WTC11 (cell line): ENCODE measurements around the gene ARRDC3. TPM values are rescaled to one million over a fixed set of nuclear protein-coding genes. Genes with fewer than 3 reads are reported as not detected.

Experiments used
- AFF4 ChIP-seq: sonication (generic); formaldehyde crosslinking; IDR thresholded peaks from 2 replicates; pipeline ENCODE4 v1.8.1; 2023; ENCODE audit warnings: mild to moderate bottlenecking, missing genetic modification reagents, borderline replicate concordance
- ARID4B ChIP-seq: sonication (generic); formaldehyde crosslinking; IDR thresholded peaks from 2 replicates; pipeline ENCODE4 v1.8.0; 2023; ENCODE audit warnings: missing genetic modification reagents, mild to moderate bottlenecking, borderline replicate concordance
- ATF3 ChIP-seq: sonication (generic); formaldehyde crosslinking; conservative IDR thresholded peaks from 2 replicates; pipeline ENCODE4 v1.8.1; 2022; ENCODE audit warnings: mild to moderate bottlenecking, missing genetic modification reagents
- ATF6 ChIP-seq: sonication (generic); formaldehyde crosslinking; IDR thresholded peaks from 2 replicates; pipeline ENCODE4 v1.8.1; 2023; ENCODE audit warnings: mild to moderate bottlenecking, missing genetic modification reagents
- E2F1 ChIP-seq: sonication (generic); formaldehyde crosslinking; IDR thresholded peaks from 2 replicates; pipeline ENCODE4 v1.8.0; 2022; ENCODE audit warnings: mild to moderate bottlenecking, missing genetic modification reagents
- MYBL2 ChIP-seq: sonication (generic); formaldehyde crosslinking; IDR thresholded peaks from 2 replicates; pipeline ENCODE4 v1.8.1; 2023; ENCODE audit warnings: mild to moderate bottlenecking, moderate library complexity, missing genetic modification reagents
- PRDM15 ChIP-seq: sonication (generic); formaldehyde crosslinking; IDR thresholded peaks from 2 replicates; pipeline ENCODE4 v1.8.0; 2022; ENCODE audit warnings: missing genetic modification reagents
- SOX15 ChIP-seq: fragments of 250-450 bp; sonication (Bioruptor Pico); IDR thresholded peaks from 2 replicates; pipeline ENCODE4 v1.9.0; 2021; ENCODE audit warnings: mild to moderate bottlenecking
- USF2 ChIP-seq: sonication (generic); formaldehyde crosslinking; IDR thresholded peaks from 2 replicates; pipeline ENCODE4 v1.8.1; 2023; ENCODE audit warnings: mild to moderate bottlenecking, missing genetic modification reagents, moderate library complexity
- ZBTB21 ChIP-seq: sonication (generic); formaldehyde crosslinking; IDR thresholded peaks from 2 replicates; pipeline ENCODE4 v1.8.1; 2023; ENCODE audit warnings: mild to moderate bottlenecking, missing genetic modification reagents, borderline replicate concordance
- ZNF121 ChIP-seq: sonication (generic); formaldehyde crosslinking; IDR thresholded peaks from 2 replicates; pipeline ENCODE4 v1.8.0; 2023; ENCODE audit warnings: missing genetic modification reagents
- ZNF138 ChIP-seq: sonication (generic); formaldehyde crosslinking; conservative IDR thresholded peaks from 2 replicates; pipeline ENCODE4 v1.8.1; 2022; ENCODE audit warnings: mild to moderate bottlenecking, moderate library complexity, missing genetic modification reagents
- ZNF219 ChIP-seq: sonication (generic); formaldehyde crosslinking; IDR thresholded peaks from 2 replicates; pipeline ENCODE4 v1.8.0; 2023; ENCODE audit warnings: missing genetic modification reagents, mild to moderate bottlenecking, borderline replicate concordance
- ZNF281 ChIP-seq: sonication (generic); formaldehyde crosslinking; IDR thresholded peaks from 2 replicates; pipeline ENCODE4 v1.8.0; 2023; ENCODE audit warnings: mild to moderate bottlenecking, missing genetic modification reagents
- ZNF317 ChIP-seq: sonication (generic); formaldehyde crosslinking; IDR thresholded peaks from 2 replicates; pipeline ENCODE4 v1.8.1; 2023; ENCODE audit warnings: low read depth, mild to moderate bottlenecking, moderate library complexity, missing genetic modification reagents, borderline replicate concordance
- total RNA-seq: library from RNA; stranded (reverse); gene quantifications from 3 replicates; pipeline ENCODE4 v1.2.3, GENCODE V29; 2021

Gene ARRDC3
- total RNA-seq, 1 experiment from 2014 or later: 10.3 TPM

- TF ChIP-seq PRDM15: no peak
- no peak for TF ChIP-seq ZNF121
- TF ChIP-seq ARID4B (CRISPR knock-in tag): peak; percentile 50; the same call in 1 of the 2 replicates
- TF ChIP-seq ZBTB21 (CRISPR knock-in tag): no peak
- TF ChIP-seq ATF3 (CRISPR knock-in tag): no peak
- TF ChIP-seq ZNF317 (CRISPR knock-in tag): no peak
- TF ChIP-seq SOX15 (CRISPR knock-in tag): 0 out of 2 replicates have a peak, but pooled peaks have one; percentile 13
- TF ChIP-seq AFF4 (CRISPR knock-in tag): peak; percentile 43; the same call in 1 of the 2 replicates
- TF ChIP-seq USF2: no peak
- TF ChIP-seq ZNF138 (CRISPR knock-in tag): no peak
- TF ChIP-seq E2F1 (CRISPR knock-in tag): no peak
- 0 out of 2 replicates have a peak, but pooled peaks have one; percentile 60 for TF ChIP-seq MYBL2 (CRISPR knock-in tag)
- no peak for TF ChIP-seq ATF6 (CRISPR knock-in tag)
- TF ChIP-seq ZNF281 (CRISPR knock-in tag): 0 out of 2 replicates have a peak, but pooled peaks have one; percentile 62
- TF ChIP-seq ZNF219 (CRISPR knock-in tag): no peak
Observed at GRCh38 chr5:91383027-91383955, at the start of gene ARRDC3 (continued).
